GM12873 (cell line): ENCODE results near the gene BRIP1.

Experiments used
- TF ChIP-seq, protein P1 (sequence below): IDR thresholded peaks from 2 replicates; pipeline ENCODE4 v1.5.1; 2012; ENCODE audit warnings: low read depth, mild to moderate bottlenecking, moderate library complexity, low read length, control low read depth; ENCODE audit not compliant: insufficient read depth; ENCODE audit errors: missing control alignments

BRIP1 gene

DNA sequence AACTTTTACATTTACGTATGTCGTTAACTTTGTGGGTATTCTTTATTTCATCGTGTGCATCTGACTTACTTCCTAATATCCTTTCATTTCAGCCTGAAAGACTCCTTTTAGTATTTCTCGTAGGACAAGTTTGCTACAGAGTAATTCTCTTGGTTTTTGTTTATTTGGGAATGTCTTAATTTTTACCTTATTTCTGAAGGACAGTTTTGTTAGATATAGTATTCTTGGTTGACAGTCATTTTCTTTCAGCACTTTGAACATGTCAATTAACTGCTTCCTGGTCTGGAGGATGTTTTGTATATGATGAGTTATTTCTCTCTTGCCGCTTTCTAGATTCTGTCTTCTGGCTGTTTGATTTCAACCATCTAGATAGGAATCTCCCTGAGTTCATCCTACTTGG, 163.1 kb downstream of the BRIP1 start:
- TF ChIP-seq, protein P1, sequence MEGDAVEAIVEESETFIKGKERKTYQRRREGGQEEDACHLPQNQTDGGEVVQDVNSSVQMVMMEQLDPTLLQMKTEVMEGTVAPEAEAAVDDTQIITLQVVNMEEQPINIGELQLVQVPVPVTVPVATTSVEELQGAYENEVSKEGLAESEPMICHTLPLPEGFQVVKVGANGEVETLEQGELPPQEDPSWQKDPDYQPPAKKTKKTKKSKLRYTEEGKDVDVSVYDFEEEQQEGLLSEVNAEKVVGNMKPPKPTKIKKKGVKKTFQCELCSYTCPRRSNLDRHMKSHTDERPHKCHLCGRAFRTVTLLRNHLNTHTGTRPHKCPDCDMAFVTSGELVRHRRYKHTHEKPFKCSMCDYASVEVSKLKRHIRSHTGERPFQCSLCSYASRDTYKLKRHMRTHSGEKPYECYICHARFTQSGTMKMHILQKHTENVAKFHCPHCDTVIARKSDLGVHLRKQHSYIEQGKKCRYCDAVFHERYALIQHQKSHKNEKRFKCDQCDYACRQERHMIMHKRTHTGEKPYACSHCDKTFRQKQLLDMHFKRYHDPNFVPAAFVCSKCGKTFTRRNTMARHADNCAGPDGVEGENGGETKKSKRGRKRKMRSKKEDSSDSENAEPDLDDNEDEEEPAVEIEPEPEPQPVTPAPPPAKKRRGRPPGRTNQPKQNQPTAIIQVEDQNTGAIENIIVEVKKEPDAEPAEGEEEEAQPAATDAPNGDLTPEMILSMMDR: no peak

DNA sequence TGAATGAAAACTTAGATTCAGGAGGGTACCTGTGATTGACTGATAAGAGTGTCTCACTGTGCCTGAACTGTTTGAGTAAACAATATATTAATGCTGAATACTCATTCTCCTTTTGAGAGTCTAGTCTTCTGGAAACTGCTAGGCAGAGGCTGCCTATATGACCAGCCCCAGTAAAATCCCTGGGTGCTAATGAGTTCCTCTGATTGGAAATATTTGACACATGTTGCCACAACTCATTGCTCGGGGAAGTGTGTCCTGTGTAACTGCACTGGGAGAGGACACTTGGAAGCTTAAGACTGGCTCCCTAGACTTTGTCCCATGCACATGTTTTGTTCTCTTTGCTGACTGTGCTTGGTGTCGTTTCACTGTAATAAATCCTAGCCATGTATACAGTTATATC, 163.6 kb downstream of the BRIP1 start:
- TF ChIP-seq, protein P1: no peak

DNA sequence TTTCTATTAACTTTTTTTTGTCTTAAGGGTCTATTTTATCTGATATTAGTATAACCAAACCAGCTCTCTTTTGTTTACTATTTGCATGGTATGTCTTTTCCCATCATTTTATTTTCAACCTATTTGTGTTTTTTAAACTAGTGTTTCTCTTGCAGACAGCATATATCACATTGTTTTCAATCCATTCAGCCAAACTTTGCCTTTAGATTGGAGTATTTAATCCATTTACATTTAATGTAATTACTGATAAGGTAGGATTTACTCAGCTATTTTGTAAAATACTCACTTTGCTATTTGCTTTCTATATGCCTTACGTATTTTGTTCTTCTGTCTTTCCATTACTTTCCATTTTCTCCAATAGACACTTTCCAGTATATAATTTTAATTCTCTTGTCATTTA, 164.3 kb downstream of the BRIP1 start:
- TF ChIP-seq, protein P1: no peak

DNA sequence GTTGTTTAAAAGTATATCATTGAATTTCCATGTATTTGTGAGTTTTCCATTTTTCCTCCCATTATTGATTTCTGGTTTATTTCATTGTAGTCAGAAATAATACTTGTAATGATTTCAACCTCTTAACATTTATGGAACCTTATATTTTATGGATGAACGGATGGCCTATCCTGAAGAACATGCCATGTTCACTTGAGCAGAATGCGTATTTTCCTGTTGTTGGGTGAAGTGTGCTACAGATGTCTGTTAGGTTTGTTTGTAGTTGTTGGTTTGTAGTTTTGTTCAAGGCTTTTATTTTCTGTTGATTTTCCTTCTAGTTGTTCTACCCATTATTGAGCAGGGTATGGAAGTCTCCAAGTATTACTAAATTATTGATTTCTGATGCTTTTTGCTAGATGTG, 165.1 kb downstream of the BRIP1 start:
- TF ChIP-seq, protein P1: no peak

DNA sequence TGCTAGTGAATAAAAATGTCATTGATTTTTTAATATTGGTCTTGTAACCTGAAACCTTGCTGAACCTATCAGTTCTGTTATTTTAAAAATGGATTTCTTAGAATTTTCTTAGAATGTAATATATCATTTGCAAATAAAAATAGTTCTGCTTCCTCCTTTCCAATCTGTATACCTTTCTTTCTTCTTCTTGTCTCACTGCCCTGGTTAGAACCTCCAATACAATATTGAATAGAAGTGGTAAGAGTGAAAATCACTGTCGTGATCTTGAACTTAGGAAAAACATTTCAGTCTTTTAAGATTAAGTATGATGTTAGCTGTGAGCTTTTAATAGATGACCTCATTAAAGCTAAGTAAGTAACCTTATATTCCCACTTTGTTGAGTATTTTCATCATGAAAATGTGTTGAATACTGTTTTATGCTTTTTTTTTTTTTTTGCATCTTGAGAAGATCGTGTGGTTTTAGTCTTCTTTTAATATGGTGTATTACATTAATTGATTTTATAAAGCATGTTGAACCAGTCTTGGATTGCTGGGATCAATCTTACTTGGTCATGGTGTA, 167.5 kb downstream of the BRIP1 start:
- TF ChIP-seq, protein P1: no peak

DNA sequence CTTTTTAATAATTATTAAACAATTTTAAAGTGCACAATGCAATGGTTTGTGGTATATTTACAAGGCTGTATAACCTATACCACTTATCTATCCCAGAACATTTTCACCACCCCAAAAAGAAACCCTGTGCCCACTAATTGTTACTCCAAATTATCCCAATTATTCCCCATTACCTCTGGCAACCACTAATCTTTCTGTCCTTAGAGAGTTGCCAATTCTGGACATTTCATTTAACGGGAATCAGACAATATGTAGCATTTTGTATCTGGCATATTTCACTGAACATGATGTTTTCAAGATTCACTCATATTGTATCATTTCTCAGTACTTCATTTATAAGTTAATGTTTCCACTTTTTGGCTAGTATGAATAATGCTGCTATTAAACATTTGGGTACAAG, 169.2 kb downstream of the BRIP1 start:
- TF ChIP-seq, protein P1: no peak

DNA sequence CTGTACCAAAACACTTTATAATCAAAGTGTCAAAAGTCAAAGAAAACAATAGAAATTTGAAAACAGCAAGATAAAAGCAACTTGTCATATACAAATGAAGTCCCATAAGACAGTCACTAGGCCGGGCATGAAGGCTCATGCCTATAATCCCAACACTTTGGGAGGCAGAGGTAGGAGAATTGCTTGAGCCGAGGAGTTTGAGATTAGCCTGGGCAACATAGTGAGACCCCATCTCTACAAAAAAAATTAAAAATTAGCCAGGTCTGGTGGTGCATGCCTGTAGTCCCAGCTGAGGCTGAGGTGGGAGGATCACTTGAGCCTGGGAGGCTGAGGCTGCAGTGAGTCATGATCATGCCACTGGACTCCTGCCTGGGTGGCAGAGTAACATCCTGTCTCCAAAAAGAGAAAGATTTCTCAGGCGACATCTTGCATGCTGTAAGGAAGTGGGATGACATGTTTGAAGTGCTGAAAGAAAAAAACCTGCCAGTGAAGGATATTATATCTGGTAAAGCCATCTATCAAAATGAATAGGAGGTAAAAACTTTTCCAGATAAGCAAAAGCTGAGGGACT, 173.6 kb downstream of the BRIP1 start:
- TF ChIP-seq, protein P1: no peak
